GM23248 (cell line): Measurements from ENCODE around the gene PGLYRP3.

Experiments used
- EZH2 ChIP-seq: fragments of 200-600 bp; sonication (generic); IDR thresholded peaks from 2 replicates; pipeline ENCODE4 v1.6.1; 2018; ENCODE audit warnings: antibody characterized with exemption, mild to moderate bottlenecking; ENCODE audit not compliant: insufficient read depth, poor library complexity, severe bottlenecking
- EZH2phosphoT487 ChIP-seq: fragments of 200-600 bp; sonication (generic); IDR thresholded peaks from 2 replicates; pipeline ENCODE4 v1.6.1; 2018; ENCODE audit warnings: antibody characterized with exemption, moderate library complexity, mild to moderate bottlenecking, low read depth; ENCODE audit not compliant: insufficient read depth

GRCh38 chr1:153306303-153307220 lies 6.2 kb downstream of the PGLYRP3 start:
- no peak for TF ChIP-seq EZH2
- no peak for TF ChIP-seq EZH2phosphoT487
